Medulla oblongata (tissue), 1 donor: ENCODE results near the gene NR5A2.

Experiments used
- DNase-seq: peaks from one replicate; pipeline ENCODE4 v3.0.0-alpha.2; 2015; ENCODE audit errors: extremely low spot score

Gene NR5A2

DNA sequence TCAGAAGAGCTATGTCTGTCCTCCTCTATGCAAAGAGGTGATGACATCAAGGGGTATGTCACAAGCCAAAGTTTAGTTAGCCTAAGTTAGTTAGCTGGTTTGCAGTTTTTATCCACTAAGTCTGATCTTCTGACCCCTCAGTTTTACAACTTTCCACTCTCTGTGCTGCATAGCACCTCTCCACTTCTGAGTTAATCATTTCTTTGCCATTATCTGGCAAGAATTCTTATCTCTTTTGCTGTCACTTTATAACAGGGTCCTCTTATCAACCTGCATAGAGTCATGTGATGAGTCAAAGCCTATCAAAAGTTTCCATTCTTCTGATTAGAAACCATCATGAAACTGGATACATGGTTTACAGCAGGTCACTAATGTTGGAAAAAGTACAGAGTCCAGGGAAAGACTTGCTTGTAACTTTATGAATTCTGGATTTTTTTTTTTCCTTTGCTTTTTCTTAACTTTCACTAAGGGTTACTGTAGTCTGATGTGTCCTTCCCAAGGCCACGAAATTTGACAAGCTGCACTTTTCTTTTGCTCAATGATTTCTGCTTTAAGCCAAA lies at the start of gene NR5A2:
TSS of gene NR5A2 (plus strand) at position 447 of the 560 bp plus-strand sequence. CDS start 138 bp downstream, outside the sequence.
- DNase-seq = no peak

DNA sequence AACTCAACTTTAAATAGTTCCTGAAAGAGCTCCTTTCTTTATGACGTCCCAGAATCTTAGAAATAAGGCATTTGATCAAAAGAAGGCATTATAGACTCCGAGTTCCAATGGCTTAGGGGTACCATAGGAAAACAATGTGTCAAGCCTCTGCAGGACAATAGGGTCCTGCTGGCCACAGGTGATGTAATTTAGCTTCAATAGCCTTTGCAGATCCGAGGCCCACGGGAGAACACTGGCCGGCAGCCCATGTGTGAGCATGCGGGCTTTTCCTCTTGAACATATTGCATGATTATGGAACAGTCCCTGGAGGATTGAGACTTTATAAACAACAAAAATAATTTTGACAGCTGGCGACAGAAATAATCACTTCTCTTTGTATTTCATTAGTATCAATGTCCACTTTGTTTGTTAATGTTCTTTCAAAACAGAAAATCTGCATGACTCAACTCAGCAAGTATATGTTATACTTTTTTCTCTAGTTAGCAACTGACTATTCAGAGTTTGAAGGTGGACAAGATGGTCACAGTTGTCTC lies 49.0 kb upstream of the NR5A2 start:
- no peak for DNase-seq

DNA sequence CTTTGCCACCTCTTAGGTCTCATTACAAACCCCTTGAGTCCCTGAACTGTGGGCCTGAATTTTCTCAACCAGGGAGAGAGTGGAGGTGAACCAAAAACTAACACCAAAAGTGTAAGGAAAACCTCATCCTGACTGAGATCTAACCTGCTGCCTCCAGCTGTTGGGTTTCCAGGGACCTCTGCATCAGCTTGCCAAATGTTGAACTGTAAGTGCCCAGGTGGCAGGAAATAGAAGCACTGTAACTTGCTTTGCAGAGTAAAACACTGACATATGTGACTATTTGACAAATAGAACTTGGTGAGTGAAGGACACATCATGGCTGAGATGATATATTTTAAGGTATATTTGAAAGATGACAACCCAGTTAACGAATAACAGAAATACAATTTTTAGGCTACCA lies 48.4 kb upstream of the NR5A2 start:
- DNase-seq = no peak

DNA sequence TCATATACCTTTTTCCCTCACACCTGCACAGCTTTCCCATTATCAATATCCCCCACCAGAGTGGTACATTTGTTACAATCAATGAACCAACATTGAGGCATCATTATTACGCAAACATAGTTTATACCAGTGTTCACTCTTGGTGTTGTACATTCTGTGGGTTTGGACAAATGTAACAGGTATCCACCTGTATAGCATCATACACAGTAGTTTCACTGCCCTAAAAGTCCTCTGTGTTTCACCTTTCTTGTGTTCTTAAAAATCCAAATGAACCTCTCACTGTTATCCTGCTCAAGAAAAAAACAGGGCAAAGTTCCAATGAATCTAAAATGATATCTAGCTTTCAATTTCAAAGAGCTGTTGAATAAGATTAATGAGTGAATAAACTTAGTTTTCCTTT lies 45.9 kb upstream of the NR5A2 start:
- DNase-seq = no peak

DNA sequence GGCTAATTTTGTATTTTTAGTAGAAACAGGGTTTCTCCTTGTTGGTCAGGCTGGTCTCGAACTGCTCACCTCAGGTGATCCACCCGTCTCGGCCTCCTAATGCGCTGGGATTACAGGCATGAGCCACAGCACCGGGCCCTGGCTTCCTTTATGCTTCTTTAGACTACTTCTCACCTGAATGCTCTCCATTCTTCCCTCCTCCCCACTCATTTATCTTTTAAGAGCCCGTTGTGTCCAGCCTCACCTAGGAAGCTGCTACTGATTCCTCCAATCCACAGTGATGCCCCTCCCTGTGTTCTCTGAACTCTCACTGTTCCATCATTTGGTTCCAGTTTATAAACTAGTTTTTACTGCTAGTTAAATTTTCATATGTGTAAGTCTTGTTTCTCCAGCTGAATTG lies 44.9 kb upstream of the NR5A2 start:
- no peak for DNase-seq

DNA sequence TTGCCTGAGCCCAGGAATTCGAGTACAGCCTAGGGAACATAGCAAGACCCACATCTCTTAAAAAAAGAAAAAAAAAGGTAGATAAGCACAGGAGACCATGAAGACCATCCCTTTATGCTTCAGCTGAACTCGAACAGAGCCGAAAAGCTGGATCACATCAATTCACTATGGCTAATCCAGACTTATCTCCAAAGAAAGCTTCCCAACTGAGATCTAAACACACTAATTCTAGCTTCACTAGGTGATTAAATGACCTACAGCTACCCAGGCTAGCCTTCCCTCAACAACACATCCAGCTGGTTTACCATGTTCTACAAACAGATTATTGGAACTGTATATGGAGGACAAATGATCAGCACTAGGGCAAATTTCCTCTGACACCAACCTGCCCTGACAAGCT lies 44.0 kb upstream of the NR5A2 start:
- DNase-seq = no peak

DNA sequence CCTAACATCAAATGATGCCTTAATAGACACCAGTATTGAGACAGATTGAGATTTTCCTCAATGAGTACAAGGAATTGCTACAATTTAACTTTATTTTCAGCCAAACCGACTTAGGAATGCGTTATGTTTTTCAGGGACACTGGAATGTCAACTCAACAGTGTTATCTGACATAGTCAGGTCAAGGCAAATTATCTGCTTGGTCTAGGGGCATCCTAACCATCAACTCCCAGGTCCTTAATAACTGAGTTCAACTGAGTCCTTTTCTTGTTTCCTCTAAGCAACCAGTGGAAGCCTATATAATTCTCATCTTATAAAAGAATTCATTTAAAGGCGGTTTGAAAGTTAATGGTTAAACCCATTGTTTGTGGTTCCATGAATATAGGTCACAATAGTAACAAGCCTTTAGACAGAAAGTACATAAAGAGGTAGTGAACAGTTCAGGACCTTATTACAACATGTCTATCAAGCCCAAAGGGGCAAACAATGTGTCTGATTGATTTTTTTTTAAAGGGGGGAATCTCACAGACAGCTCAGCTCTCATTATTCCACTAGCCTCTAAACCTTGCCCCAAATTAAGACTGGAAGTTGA lies 32.3 kb upstream of the NR5A2 start:
- DNase-seq = no peak

- no peak for DNase-seq
Observed at GRCh38 chr1:200005165-200005564, 22.3 kb upstream of the NR5A2 start.

- DNase-seq = no peak
Observed at GRCh38 chr1:200006711-200007110, 20.8 kb upstream of the NR5A2 start.

DNA sequence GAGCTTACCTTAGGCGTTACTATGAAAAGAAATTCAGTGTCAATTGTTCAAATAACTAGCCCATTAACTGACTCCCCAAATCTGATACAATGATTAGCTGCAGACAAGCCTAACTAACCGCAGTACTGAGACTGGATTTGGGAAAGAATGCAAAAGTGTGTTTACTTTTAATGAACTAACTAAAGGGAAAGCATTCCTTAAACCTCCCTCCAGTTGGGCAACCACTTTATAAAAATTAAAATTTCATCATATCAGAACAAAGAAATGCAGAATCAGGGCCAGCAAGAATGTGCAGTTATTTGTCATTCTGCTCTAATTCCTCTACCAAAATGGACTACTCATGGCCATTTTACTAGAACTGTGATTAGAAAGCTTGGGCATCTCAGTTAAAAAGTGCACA lies 11.7 kb upstream of the NR5A2 start:
- no peak for DNase-seq

DNA sequence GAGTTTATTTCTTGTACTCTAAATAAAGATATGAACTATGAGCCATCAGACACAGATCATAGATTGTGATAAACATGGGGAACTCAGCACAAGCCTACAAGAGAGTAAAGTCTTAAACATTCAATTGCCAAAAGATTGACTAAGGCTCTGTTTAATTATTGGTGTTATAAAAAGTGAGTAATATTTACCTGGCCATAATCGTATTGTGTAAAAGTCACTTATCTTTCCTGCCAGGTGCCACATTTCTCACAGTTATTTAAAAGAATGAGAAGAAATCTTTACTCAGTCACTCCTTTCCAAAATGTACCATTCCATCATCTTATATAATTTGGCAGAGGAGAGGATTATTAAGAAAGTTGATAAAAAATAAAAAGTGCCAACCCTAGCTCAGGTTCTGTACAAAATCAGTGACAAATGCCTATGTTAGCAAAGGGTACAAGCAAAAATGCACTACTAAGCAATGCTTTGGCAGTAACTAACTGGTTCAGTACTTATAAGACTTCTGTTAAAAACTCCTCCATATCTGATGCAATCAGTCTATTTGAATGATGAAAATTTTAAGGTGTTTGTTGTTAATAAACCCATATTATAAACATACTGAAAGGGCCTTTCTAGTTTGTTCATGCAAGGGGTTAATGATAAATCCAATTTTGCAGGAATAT lies 5.8 kb upstream of the NR5A2 start:
- DNase-seq = no peak

GRCh38 chr1:200022239-200022804 lies 5.2 kb upstream of the NR5A2 start:
- no peak for DNase-seq

- no peak for DNase-seq
Observed at GRCh38 chr1:200028586-200029034, 1.1 kb downstream of the NR5A2 start.

DNA sequence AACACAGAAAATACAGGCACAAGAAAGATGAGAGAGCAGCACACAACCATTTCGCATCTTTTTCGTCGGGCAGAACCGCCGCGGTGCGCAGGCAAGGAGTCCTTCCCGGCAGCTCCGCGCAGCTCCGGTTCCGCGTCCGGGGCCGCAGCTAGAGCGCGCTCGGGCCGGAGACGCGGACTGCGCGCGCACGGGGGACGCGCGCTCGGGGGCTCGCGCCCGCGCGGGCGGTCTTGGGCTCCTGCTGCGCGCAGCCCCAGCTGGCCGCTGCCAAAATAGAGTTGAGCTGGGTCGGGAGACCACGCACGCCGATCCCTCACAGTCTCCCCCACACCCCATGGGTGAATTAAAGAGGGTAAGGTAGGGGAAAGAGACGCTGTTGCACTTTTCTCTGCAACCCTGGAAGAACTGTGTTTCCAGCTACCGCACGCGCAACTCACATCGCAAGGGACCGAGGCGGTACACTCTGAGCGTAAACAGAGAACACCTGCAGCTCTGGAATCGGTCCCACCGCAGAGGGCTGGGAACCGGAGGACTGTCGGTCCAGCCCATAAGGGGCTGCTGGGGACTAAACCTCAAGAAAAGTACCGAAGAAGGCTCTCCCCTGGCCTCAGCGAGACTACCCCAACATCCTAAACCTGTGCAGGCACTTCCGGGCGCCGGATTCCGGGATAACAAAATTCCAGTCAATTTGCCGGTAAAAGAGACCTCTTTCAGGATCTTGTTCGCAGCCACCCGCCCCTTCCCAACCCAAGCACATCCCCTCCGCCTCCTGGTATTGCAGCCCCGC lies 1.7 kb downstream of the NR5A2 start:
- DNase-seq = no peak

GRCh38 chr1:200029822-200030152 lies 2.3 kb downstream of the NR5A2 start:
- DNase-seq = no peak

DNA sequence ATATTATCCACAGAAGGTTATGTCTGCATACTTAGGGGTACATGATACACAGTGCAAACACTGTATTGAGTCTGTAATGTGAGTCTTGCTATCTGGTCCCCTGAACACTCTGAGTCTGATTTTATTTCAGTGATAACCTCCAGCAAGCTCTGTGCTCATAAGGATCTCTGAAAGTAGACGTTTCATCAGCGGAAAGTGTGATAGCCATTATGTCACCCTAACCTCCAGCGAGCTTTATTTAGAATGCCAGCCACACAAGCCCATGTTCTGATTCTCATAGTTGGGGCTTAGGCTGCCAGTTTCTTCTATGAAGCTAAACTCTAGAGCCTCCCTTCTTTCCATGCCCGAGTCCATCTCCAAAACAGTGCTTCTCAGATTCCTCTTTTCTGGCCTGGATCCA lies 3.3 kb downstream of the NR5A2 start:
- DNase-seq = no peak

DNA sequence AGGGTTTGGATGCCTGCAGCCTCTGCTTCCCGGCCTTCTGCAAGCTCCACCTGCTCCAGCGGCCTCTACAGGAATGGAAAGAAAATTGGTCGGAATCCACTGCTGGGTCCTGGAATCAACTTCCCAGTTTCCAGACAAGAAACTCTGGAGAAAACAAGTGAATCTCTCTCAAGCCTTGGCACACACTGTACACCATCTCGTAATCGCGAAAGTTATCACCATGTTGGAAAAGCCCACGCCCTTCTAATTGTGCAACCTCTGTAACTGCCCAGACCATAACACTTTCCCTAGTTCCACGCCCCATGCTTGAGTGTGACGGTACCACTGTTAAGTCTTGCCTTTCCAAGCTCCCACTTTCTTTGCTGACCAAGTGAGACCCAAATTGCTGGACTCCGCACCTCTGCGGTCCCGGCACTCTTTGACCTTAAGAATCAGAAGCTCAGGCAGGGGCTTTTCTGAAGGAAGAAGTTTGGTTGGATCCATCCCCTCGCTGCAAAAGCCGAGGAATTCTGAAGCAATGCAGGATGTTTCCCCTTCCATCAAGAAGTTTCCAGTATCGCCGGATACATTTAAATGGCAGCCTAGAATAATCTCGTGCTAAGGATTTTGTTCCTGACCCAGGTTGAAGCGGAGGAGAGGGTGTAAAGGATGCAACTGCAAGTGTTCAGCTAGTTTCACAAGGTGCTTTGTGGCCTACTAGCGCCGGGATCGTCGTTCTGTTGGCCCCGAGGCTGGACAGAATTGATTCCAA lies 6.2 kb downstream of the NR5A2 start:
- no peak for DNase-seq

DNA sequence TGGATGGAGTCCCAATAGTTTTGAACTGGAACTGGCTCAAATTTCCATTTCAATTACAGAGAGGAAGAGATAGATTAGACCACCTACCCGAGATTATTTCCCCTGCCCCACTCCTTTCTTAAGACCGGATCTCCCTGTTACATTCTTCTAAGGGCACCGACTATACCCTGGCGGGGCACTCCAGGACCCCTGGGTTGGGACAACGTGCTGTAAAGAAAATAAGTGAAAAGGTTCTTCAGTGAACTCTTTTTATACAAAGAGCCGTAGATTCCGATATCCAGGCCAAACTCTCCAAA lies 6.7 kb downstream of the NR5A2 start:
- no peak for DNase-seq

GRCh38 chr1:200034761-200035396 lies 7.4 kb downstream of the NR5A2 start:
- DNase-seq = no peak

- DNase-seq = no peak
Observed at GRCh38 chr1:200035397-200035955, 8.0 kb downstream of the NR5A2 start.
